Neural progenitor cell (in vitro differentiated cells): Measurements from ENCODE around the gene NDNF. TPM values are rescaled to one million over a fixed set of nuclear protein-coding genes. Genes with fewer than 3 reads are reported as not detected.
A peak's percentile ranks its signal among the peaks of the same experiment; 100 is the strongest.

Source experiments
- DNase-seq: peaks from one replicate; pipeline ENCODE4 v3.0.0-alpha.2; 2016; ENCODE audit warnings: low spot score
- H2AFZ ChIP-seq: fragments of 200-600 bp; sonication (generic); replicated peaks from 2 replicates; pipeline ENCODE4 v1.6.1; 2016; ENCODE audit warnings: antibody characterized with exemption
- H3F3A ChIP-seq: fragments of 200-600 bp; sonication (generic); 2 replicates; pipeline ENCODE4 v1.6.1; 2016; ENCODE audit warnings: antibody characterized with exemption, low read depth
- H3K27ac ChIP-seq: fragments of 200-600 bp; sonication (generic); 2 replicates; pipeline ENCODE4 v1.5.1; 2016; ENCODE audit warnings: mild to moderate bottlenecking
- H3K27me3 ChIP-seq: fragments of 200-600 bp; sonication (generic); 2 replicates; pipeline ENCODE4 v1.6.1; 2016; ENCODE audit warnings: mild to moderate bottlenecking, moderate library complexity
- H3K36me3 ChIP-seq: fragments of 200-600 bp; sonication (generic); 2 replicates; pipeline ENCODE4 v1.5.1; 2016
- H3K4me1 ChIP-seq: fragments of 200-600 bp; sonication (generic); 2 replicates; pipeline ENCODE4 v1.6.1; 2016; ENCODE audit warnings: mixed run types
- H3K4me2 ChIP-seq: fragments of 200-600 bp; sonication (generic); 2 replicates; pipeline ENCODE4 v1.6.1; 2016
- H3K4me3 ChIP-seq: fragments of 200-600 bp; sonication (generic); 2 replicates; pipeline ENCODE4 v1.5.1; 2016
- H3K79me2 ChIP-seq: fragments of 200-600 bp; sonication (generic); 2 replicates; pipeline ENCODE4 v1.6.1; 2016; ENCODE audit warnings: low read depth
- H3K9ac ChIP-seq: fragments of 200-600 bp; sonication (generic); 2 replicates; pipeline ENCODE4 v1.6.1; 2016
- H3K9me3 ChIP-seq: fragments of 200-600 bp; sonication (generic); 2 replicates; pipeline ENCODE4 v1.5.1; 2016; ENCODE audit warnings: low read depth
- H4K20me1 ChIP-seq: fragments of 200-600 bp; sonication (generic); 2 replicates; pipeline ENCODE4 v1.6.1; 2016; ENCODE audit warnings: low read depth
- H3K27ac Mint-ChIP-seq: 3 replicates; pipeline ENCODE4 v1.8.0; 2021; ENCODE audit warnings: mixed read lengths
- H3K27me3 Mint-ChIP-seq: 2 replicates; pipeline ENCODE4 v1.8.0; 2022; ENCODE audit warnings: low read depth, mild to moderate bottlenecking, inconsistent platforms, moderate library complexity, mixed read lengths; ENCODE audit not compliant: insufficient read depth
- H3K36me3 Mint-ChIP-seq: 3 replicates; pipeline ENCODE4 v1.8.0; 2021; ENCODE audit warnings: mixed read lengths
- H3K4me1 Mint-ChIP-seq: 3 replicates; pipeline ENCODE4 v1.8.0; 2021; ENCODE audit warnings: mixed read lengths
- H3K4me3 Mint-ChIP-seq: 3 replicates; pipeline ENCODE4 v1.8.0; 2021; ENCODE audit warnings: mild to moderate bottlenecking, moderate library complexity, mixed read lengths
- H3K9me3 Mint-ChIP-seq: 3 replicates; pipeline ENCODE4 v1.8.0; 2020; ENCODE audit warnings: mixed read lengths
- CTCF ChIP-seq: fragments of 200-600 bp; sonication (generic); IDR thresholded peaks from 2 replicates; pipeline ENCODE4 v1.5.1; 2017; ENCODE audit warnings: antibody characterized with exemption, mild to moderate bottlenecking
- EZH2 ChIP-seq: fragments of 200-600 bp; sonication (generic); IDR thresholded peaks from 2 replicates; pipeline ENCODE4 v1.6.1; 2017; ENCODE audit warnings: antibody characterized with exemption, mild to moderate bottlenecking, moderate library complexity
- EZH2phosphoT487 ChIP-seq: fragments of 200-600 bp; sonication (generic); IDR thresholded peaks from 2 replicates; pipeline ENCODE4 v1.6.1; 2017; ENCODE audit warnings: antibody characterized with exemption
- total RNA-seq: library from RNA; depleted of rRNA; stranded (reverse); fragments of >200 nt; gene quantifications from 2 replicates; pipeline ENCODE4 v1.2.3, GENCODE V29; 2015; ENCODE audit warnings: low replicate concordance

The NDNF gene
- total RNA-seq, 1 donor from 2014 or later: 4.0 TPM

- H2AFZ ChIP-seq: no peak overlapping the region
- H4K20me1 ChIP-seq: no peaks in the 10 kb centered on the region
- H3K79me2 ChIP-seq: no peaks in the 10 kb centered on the region
- Mint-ChIP-seq H3K9me3 (no peaks in the 10 kb centered on the region), H3K4me3 (no peak overlapping the region), H3K27ac (no peak overlapping the region), H3K27me3 (peaks cover 19% of the 10 kb centered on the region), H3K4me1 (peaks cover 4% of the 10 kb centered on the region), H3K36me3 (no peaks in the 10 kb centered on the region)
- no peak for DNase-seq
- H3K36me3 ChIP-seq: no peaks in the 10 kb centered on the region
- H3K9me3 ChIP-seq: no peaks in the 10 kb centered on the region
- H3K4me3 ChIP-seq: no peak overlapping the region
- peaks cover 10% of the 10 kb centered on the region for H3F3A ChIP-seq
- TF ChIP-seq EZH2phosphoT487: no peak
- TF ChIP-seq CTCF: no peak
- TF ChIP-seq EZH2: no peak
- no peak overlapping the region for H3K27ac ChIP-seq
- H3K4me1 ChIP-seq: no peaks in the 10 kb centered on the region
- H3K9ac ChIP-seq: no peak overlapping the region
- no peak overlapping the region for H3K4me2 ChIP-seq
- H3K27me3 ChIP-seq: peaks cover 34% of the 10 kb centered on the region
Measured at GRCh38 chr4:121076416-121076815, 4.1 kb upstream of the NDNF start.

- Histone ChIP-seq H3K4me2 (no peak overlapping the region), H3K9ac (no peak overlapping the region), H3K27me3 (peaks cover 60% of the 10 kb centered on the region), H3K9me3 (no peaks in the 10 kb centered on the region), H4K20me1 (no peaks in the 10 kb centered on the region), H3K27ac (no peak overlapping the region), H3F3A (peaks cover 17% of the 10 kb centered on the region), H3K4me1 (peaks cover 7% of the 10 kb centered on the region), H2AFZ (no peak overlapping the region), H3K4me3 (no peak overlapping the region), H3K36me3 (no peaks in the 10 kb centered on the region), H3K79me2 (no peaks in the 10 kb centered on the region)
- DNase-seq: no peak
- Mint-ChIP-seq H3K9me3 (no peaks in the 10 kb centered on the region), H3K36me3 (no peaks in the 10 kb centered on the region), H3K27ac (no peak overlapping the region), H3K4me1 (peaks cover 12% of the 10 kb centered on the region), H3K27me3 (peaks cover 31% of the 10 kb centered on the region), H3K4me3 (peak overlapping the region; percentile 37)
- TF ChIP-seq EZH2 (no peak), CTCF (no peak), EZH2phosphoT487 (no peak)
Measured at GRCh38 chr4:121073672-121074381, 1.5 kb upstream of the NDNF start.

GRCh38 chr4:121073004-121073435, 685 bp upstream of the NDNF start:
- H3K4me2 ChIP-seq: peak overlapping the region; percentile 95
- no peaks in the 10 kb centered on the region for H3K79me2 ChIP-seq
- H3K27me3 ChIP-seq: peaks cover 66% of the 10 kb centered on the region
- Mint-ChIP-seq H3K4me3 (peak overlapping the region; percentile 89), H3K27ac (peak overlapping the region; percentile 75), H3K27me3 (peaks cover 33% of the 10 kb centered on the region), H3K4me1 (peaks cover 12% of the 10 kb centered on the region), H3K9me3 (no peaks in the 10 kb centered on the region), H3K36me3 (no peaks in the 10 kb centered on the region)
- H3K4me3 ChIP-seq: peak overlapping the region; percentile 59
- H3K4me1 ChIP-seq: peaks cover 7% of the 10 kb centered on the region
- no peaks in the 10 kb centered on the region for H4K20me1 ChIP-seq
- H3K27ac ChIP-seq: no peak overlapping the region
- peaks cover 17% of the 10 kb centered on the region for H3F3A ChIP-seq
- H3K36me3 ChIP-seq: no peaks in the 10 kb centered on the region
- no peaks in the 10 kb centered on the region for H3K9me3 ChIP-seq
- H2AFZ ChIP-seq: peak overlapping the region; percentile 98
- peak; percentile 66 for DNase-seq
- TF ChIP-seq EZH2 (no peak), CTCF (no peak), EZH2phosphoT487 (no peak)
- H3K9ac ChIP-seq: no peak overlapping the region
